ENCODE data around the gene TCF25.
A peak's percentile ranks its signal among the peaks of the same experiment; 100 is the strongest.
"Not testable (repeated sequence)": the region's sequence is repeated elsewhere in the genome, so short reads cannot be mapped to it uniquely, and the experiment has no call there.

The TCF25 gene

DNA sequence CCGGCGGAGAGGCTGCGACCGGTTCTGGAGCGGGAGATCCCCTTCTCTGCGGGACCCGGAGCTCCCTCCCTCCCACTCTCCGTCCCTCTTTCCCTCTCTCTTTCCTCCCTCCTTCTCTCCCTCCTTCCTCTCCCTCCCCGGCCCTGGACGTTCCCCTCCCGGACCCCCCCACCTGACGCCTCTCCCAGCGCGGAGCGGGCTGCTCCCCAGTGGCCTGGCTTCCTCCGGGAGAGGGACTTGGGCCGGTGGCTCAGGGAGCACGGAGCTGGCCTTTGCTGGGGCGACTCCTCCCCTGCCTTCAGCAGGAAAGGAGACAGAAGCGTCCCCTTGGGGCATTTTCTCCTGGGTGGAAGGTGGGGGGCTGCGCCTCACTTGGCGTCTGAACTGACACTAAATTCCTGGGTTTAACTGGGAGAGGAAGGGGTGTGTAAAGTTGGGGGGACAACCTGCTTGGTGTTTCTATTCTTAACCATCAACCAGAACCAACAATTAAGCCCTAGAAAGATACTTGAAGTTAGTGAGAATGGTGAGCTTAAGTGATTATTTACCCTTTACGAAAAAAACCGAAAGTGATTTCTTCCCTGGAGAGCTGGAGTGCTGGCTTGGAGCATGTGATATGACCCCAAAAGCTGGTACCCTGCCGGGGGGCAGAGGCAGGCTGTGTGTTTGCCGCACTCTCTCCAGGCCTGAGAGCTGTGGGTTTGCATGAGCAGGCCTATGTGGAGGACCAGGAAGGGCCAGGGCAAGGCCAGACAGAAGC lies 44.3 kb upstream of the TCF25 start:
- DNase-seq, result no peak
- TF ChIP-seq, protein P1, sequence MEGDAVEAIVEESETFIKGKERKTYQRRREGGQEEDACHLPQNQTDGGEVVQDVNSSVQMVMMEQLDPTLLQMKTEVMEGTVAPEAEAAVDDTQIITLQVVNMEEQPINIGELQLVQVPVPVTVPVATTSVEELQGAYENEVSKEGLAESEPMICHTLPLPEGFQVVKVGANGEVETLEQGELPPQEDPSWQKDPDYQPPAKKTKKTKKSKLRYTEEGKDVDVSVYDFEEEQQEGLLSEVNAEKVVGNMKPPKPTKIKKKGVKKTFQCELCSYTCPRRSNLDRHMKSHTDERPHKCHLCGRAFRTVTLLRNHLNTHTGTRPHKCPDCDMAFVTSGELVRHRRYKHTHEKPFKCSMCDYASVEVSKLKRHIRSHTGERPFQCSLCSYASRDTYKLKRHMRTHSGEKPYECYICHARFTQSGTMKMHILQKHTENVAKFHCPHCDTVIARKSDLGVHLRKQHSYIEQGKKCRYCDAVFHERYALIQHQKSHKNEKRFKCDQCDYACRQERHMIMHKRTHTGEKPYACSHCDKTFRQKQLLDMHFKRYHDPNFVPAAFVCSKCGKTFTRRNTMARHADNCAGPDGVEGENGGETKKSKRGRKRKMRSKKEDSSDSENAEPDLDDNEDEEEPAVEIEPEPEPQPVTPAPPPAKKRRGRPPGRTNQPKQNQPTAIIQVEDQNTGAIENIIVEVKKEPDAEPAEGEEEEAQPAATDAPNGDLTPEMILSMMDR (IDR thresholded peaks at IDR 0.05), result no peak
- Mint-ChIP-seq H3K27me3 (ENCODE audit: low read depth, poor library complexity) (peaks cover 18% of the 10 kb centered on the region), H3K9me3 (peaks cover 3% of the 10 kb centered on the region), H3K4me1 (peaks cover 18% of the 10 kb centered on the region), H3K36me3 (ENCODE audit: low read depth) (no peaks in the 10 kb centered on the region), H3K4me3 (peak overlapping the region; percentile 82), H3K27ac (no peak overlapping the region)

DNA sequence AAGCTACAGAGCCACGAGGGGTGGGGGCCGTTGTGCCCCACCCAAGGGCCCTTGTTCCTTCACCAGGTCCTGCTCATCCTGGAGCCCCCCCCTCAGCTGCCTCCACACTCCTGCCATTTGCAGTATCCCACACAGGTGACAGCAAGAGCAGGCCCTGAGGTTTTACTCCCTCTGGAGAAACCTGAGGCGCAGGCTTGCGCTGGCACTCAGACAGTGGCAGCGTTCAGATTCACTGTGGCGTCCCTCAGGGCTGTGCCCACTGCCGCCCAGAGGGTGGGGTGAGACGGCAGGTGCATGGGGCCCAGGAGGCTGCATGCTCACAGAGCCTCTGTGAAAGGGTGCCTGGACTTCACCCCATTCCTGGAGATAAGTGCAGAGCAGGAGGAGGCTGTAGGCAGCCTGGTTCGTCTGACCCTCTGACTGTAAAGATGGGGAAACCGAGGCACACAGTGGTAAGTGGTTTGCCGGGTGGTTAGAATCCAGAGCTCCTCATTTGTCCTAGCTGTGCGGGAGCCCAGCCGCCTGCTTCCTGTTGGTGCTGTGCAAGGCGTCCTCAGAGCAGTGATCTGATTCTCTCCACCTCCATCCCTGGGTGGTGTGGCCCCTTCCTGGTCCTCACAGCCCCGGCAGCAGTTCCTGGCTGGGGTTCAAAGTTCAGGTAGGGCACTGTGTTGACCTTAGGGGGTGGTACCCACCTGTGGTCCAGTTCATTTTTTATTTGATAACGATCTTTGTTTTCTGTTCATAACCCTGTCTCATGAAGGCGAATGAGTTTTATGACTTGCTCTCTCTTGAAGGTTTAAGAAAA lies 43.6 kb upstream of the TCF25 start:
- H3K4me1 Mint-ChIP-seq, result peaks cover 18% of the 10 kb centered on the region
- peaks cover 8% of the 10 kb centered on the region for H3K9me3 Mint-ChIP-seq

DNA sequence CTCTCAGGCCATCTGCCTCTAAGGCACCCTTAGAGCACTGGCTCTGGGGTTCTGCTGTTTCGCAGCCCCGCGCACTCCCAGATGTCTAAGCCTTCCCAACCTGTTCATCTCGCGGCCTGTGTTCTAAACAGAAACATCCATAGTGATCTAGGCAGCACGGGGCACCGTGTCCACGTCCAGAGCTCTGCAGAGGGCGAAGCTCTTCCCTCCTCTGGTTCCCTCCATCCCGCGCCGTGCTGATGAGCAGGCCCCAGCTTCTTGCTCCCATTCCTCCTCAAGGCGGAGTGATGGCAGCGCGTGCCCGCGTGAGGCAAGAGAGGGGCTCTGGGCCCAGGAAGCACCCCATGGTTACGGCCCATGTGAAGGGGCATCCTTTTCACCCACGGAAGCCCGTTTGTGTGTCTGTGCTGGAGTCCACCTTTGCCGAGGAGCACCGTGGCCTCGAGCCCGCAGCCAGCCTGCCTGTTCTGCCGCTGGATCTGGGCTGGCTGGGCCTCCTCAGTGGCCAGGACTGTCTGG lies 41.5 kb upstream of the TCF25 start:
- peaks cover 16% of the 10 kb centered on the region for H3K9me3 Mint-ChIP-seq
- H3K4me3 Mint-ChIP-seq, result no peak overlapping the region
- peaks cover 25% of the 10 kb centered on the region for H3K27me3 Mint-ChIP-seq (ENCODE audit: low read depth, poor library complexity)
- TF ChIP-seq, protein P1 (IDR thresholded peaks at IDR 0.05), result no peak
- H3K4me1 Mint-ChIP-seq, result peaks cover 18% of the 10 kb centered on the region
- peaks cover 12% of the 10 kb centered on the region for H3K36me3 Mint-ChIP-seq (ENCODE audit: low read depth)
- no peak overlapping the region for H3K27ac Mint-ChIP-seq
- DNase-seq, result no peak

More for the DNA sequence above, 43.6 kb upstream of the TCF25 start:
- no peak for DNase-seq
- peak overlapping the region; percentile 82 for H3K4me3 Mint-ChIP-seq
- TF ChIP-seq, protein P1 (IDR thresholded peaks at IDR 0.05), result no peak
- H3K27me3 Mint-ChIP-seq (ENCODE audit: low read depth, poor library complexity), result peaks cover 18% of the 10 kb centered on the region
- H3K36me3 Mint-ChIP-seq (ENCODE audit: low read depth), result peaks cover 2% of the 10 kb centered on the region
- H3K27ac Mint-ChIP-seq, result no peak overlapping the region

DNA sequence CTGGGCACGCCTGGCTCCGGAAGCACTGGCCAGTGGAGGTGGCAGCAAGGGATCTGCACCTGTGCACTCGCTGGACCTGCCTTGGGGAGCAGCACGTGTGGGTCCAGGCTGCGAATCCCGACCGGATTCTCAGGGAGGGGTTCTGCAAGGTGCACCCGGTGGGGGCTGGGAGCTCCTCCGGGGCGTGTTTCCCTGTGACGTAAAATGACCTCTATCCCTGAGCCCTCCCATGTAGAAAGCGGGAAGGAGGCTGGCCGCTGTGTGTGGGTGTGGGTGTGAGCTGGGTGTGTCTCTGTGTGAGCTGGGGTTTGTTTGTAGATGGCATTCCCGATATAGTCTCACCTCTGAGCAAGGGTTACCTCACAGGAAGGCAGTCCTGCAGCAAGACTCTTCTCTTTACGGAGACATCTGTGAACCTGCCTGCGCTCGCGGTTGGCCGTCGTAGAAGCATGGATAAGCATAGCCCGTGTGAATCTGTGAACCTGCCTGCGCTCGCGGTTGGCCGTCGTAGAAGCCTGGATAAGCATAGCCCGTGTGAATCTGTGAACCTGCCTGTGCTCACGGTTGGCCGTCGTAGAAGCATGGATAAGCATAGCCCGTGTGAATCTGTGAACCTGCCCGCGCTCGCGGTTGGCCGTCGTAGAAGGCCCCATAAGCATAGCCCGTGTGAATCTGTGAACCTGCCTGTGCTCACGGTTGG lies 39.6 kb upstream of the TCF25 start:
- Mint-ChIP-seq H3K36me3 (ENCODE audit: low read depth) (peaks cover 12% of the 10 kb centered on the region), H3K27me3 (ENCODE audit: low read depth, poor library complexity) (peaks cover 27% of the 10 kb centered on the region), H3K4me1 (peaks cover 28% of the 10 kb centered on the region), H3K9me3 (peaks cover 16% of the 10 kb centered on the region)
- not testable (repeated sequence) for DNase-seq, H3K4me3 Mint-ChIP-seq, H3K27ac Mint-ChIP-seq

DNA sequence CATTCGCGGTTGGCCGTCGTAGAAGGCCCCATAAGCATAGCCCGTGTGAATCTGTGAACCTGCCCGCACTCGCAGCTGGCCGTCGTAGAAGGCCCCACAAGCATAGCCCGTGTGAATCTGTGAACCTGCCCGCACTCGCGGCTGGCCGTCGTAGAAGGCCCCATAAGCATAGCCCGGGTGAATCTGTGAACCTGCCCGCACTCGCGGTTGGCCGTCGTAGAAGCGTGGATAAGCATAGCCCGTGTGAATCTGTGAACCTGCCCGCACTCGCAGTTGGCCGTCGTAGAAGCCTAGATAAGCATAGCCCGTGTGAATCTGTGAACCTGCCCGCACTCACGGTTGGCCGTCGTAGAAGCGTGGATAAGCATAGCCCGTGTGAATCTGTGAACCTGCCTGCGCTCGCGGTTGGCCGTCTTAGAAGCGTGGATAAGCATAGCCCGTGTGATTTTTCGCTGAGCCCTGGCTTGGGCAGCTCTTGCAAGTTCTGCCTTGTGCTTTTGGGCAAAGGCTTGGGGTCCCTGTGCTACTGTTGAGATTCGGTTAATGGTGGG lies 38.5 kb upstream of the TCF25 start:
- DNase-seq, H3K4me3 Mint-ChIP-seq, H3K27ac Mint-ChIP-seq: not testable (repeated sequence)
- Mint-ChIP-seq H3K4me1 (peaks cover 31% of the 10 kb centered on the region), H3K36me3 (ENCODE audit: low read depth) (peaks cover 12% of the 10 kb centered on the region), H3K27me3 (ENCODE audit: low read depth, poor library complexity) (peaks cover 20% of the 10 kb centered on the region), H3K9me3 (peaks cover 16% of the 10 kb centered on the region)

DNA sequence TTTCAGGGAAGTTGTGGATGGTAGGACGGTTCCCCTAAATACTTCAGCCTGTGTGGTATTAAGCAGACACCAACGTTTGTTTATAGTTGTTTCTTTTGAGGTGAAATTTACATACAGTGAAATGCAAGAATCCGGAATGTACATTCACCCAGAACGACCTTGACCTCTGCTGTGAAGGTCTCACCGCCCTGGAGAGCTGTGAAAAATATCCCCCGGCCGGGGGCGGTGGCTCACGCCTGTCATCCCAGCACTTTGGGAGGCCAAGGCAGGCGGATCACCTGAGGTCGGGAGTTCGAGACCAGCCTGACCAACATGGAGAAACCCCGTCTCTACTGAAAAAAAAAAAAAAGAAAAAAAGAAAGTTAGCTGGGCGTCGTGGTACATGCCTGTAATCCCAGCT lies 36.9 kb upstream of the TCF25 start:
- H3K27me3 Mint-ChIP-seq (ENCODE audit: low read depth, poor library complexity), result peaks cover 13% of the 10 kb centered on the region
- not testable (repeated sequence) for H3K27ac Mint-ChIP-seq, DNase-seq, H3K4me3 Mint-ChIP-seq
- H3K9me3 Mint-ChIP-seq, result peaks cover 16% of the 10 kb centered on the region
- peaks cover 12% of the 10 kb centered on the region for H3K36me3 Mint-ChIP-seq (ENCODE audit: low read depth)
- peaks cover 25% of the 10 kb centered on the region for H3K4me1 Mint-ChIP-seq

Data from nephron progenitor cell (in vitro differentiated cells).